GM12801 (cell line): ENCODE results near the gene MT1A.

Experiments
- CTCF ChIP-seq: IDR thresholded peaks from one replicate; pipeline ENCODE4 v1.5.1; 2011; ENCODE audit warnings: control low read depth; ENCODE audit not compliant: insufficient read length; ENCODE audit errors: extremely low read depth

MT1A gene

GRCh38 chr16:56675685-56676210 lies 37.3 kb downstream of the MT1A start:
- TF ChIP-seq CTCF, result no peak

GRCh38 chr16:56677474-56677873 lies 39.0 kb downstream of the MT1A start:
- TF ChIP-seq CTCF, result no peak

- no peak for TF ChIP-seq CTCF
These were observed 40.7 kb downstream of the MT1A start for GRCh38 chr16:56679078-56679730.

- no peak for TF ChIP-seq CTCF
These were observed 41.4 kb downstream of the MT1A start for GRCh38 chr16:56679818-56680217.

GRCh38 chr16:56681939-56682702 lies 43.7 kb downstream of the MT1A start, which contains the start of gene MT1X:
TSS of gene MT1X (plus strand) at chr16:56682470. CDS start at chr16:56682541, 71 bp downstream.
- TF ChIP-seq CTCF, result no peak

GRCh38 chr16:56682703-56683397 lies 44.4 kb downstream of the MT1A start:
- no peak for TF ChIP-seq CTCF
